ENCODE results near the gene ST7L.

ST7L gene

GRCh38 chr1:112517646-112518045 lies 101.3 kb downstream of the ST7L start:
- DNase-seq (ENCODE audit: low read depth, low spot score), result no peak

- no peak for DNase-seq (ENCODE audit: low read depth, low spot score)
Observed at GRCh38 chr1:112517231-112517630, 101.7 kb downstream of the ST7L start.

- no peak for DNase-seq (ENCODE audit: low read depth, low spot score)
Observed at GRCh38 chr1:112516141-112516540, 102.8 kb downstream of the ST7L start.

- DNase-seq (ENCODE audit: low read depth, low spot score), result no peak
Observed at GRCh38 chr1:112515311-112516009, 103.5 kb downstream of the ST7L start.

- no peak for DNase-seq (ENCODE audit: low read depth, low spot score)
Observed at GRCh38 chr1:112514901-112515300, 104.0 kb downstream of the ST7L start.

GRCh38 chr1:112513112-112513870 lies 105.7 kb downstream of the ST7L start:
- DNase-seq (ENCODE audit: low read depth, low spot score), result peak; percentile 79

- no peak for DNase-seq (ENCODE audit: low read depth, low spot score)
Observed at GRCh38 chr1:112511897-112512296, 107.0 kb downstream of the ST7L start.

- no peak for DNase-seq (ENCODE audit: low read depth, low spot score)
Observed at GRCh38 chr1:112510340-112510739, 108.6 kb downstream of the ST7L start.

GRCh38 chr1:112509660-112510178 lies 109.2 kb downstream of the ST7L start:
- DNase-seq (ENCODE audit: low read depth, low spot score), result no peak

- DNase-seq (ENCODE audit: low read depth, low spot score), result no peak
Observed at GRCh38 chr1:112509005-112509659, 109.8 kb downstream of the ST7L start.

GRCh38 chr1:112508278-112509004 lies 110.5 kb downstream of the ST7L start, which contains the start of gene WNT2B:
WNT2B (plus strand) TSS chr1:112508965; CDS start chr1:112509263, 298 bp downstream.
- no peak for DNase-seq (ENCODE audit: low read depth, low spot score)

GRCh38 chr1:112507921-112508277 lies 111.0 kb downstream of the ST7L start:
- no peak for DNase-seq (ENCODE audit: low read depth, low spot score)

- DNase-seq (ENCODE audit: low read depth, low spot score), result no peak
Observed at GRCh38 chr1:112507336-112507735, 111.6 kb downstream of the ST7L start.

GRCh38 chr1:112506731-112507130 lies 112.2 kb downstream of the ST7L start:
- DNase-seq (ENCODE audit: low read depth, low spot score), result no peak

GRCh38 chr1:112506306-112506705 lies 112.6 kb downstream of the ST7L start:
- DNase-seq (ENCODE audit: low read depth, low spot score), result no peak

- DNase-seq (ENCODE audit: low read depth, low spot score), result no peak
Observed at GRCh38 chr1:112505878-112506277, 113.1 kb downstream of the ST7L start.

GRCh38 chr1:112505400-112505785 lies 113.5 kb downstream of the ST7L start:
- DNase-seq (ENCODE audit: low read depth, low spot score), result no peak

GRCh38 chr1:112504661-112505399 lies 114.1 kb downstream of the ST7L start:
- no peak for DNase-seq (ENCODE audit: low read depth, low spot score)

GRCh38 chr1:112504001-112504660 lies 114.8 kb downstream of the ST7L start:
- DNase-seq (ENCODE audit: low read depth, low spot score), result no peak

- no peak for DNase-seq (ENCODE audit: low read depth, low spot score)
Observed at GRCh38 chr1:112502826-112503225, 116.1 kb downstream of the ST7L start.
